HepG2 (cell line): ENCODE results near the gene NIN. TPM values are rescaled to one million over a fixed set of nuclear protein-coding genes. Genes with fewer than 3 reads are reported as not detected.
A peak's percentile ranks its signal among the peaks of the same experiment; 100 is the strongest.

Source experiments
- AKNA ChIP-seq: sonication (generic); formaldehyde crosslinking; IDR thresholded peaks from 2 replicates; pipeline ENCODE4 v1.4.0; 2020; ENCODE audit warnings: missing genetic modification reagents, borderline replicate concordance
- BHLHE40 ChIP-seq: IDR thresholded peaks from 2 replicates; pipeline ENCODE4 v1.6.1; 2011; ENCODE audit warnings: low read length, improper control_type of control experiment
- CBX1 ChIP-seq: IDR thresholded peaks from one replicate; pipeline ENCODE4 v1.6.1; 2016; ENCODE audit warnings: antibody characterized with exemption, low read depth
- CHD2 ChIP-seq: IDR thresholded peaks from 2 replicates; pipeline ENCODE4 v1.6.1; 2011; ENCODE audit warnings: low read depth, low read length, improper control_type of control experiment
- DR1 ChIP-seq: sonication (generic); formaldehyde crosslinking; IDR thresholded peaks from 2 replicates; pipeline ENCODE4 v1.8.0; 2021; ENCODE audit warnings: mild to moderate bottlenecking, missing genetic modification reagents, inconsistent platforms
- GLMP ChIP-seq: sonication (generic); formaldehyde crosslinking; IDR thresholded peaks from 2 replicates; pipeline ENCODE4 v1.9.0; 2021; ENCODE audit warnings: missing genetic modification reagents, mild to moderate bottlenecking, borderline replicate concordance
- HHEX ChIP-seq: IDR thresholded peaks from 2 replicates; pipeline ENCODE4 v1.6.1; 2016; ENCODE audit warnings: control low read depth
- KAT2B ChIP-seq: fragments of 150-350 bp; IDR thresholded peaks from 2 replicates; pipeline ENCODE4 v1.6.1; 2014; ENCODE audit warnings: low read depth, low read length, borderline replicate concordance
- MED13 ChIP-seq: sonication (generic); formaldehyde crosslinking; IDR thresholded peaks from 2 replicates; pipeline ENCODE4 v1.5.0; 2020; ENCODE audit warnings: missing genetic modification reagents
- MIXL1 ChIP-seq: IDR thresholded peaks from 2 replicates; pipeline ENCODE4 v1.6.1; 2016
- NR2F6 ChIP-seq, 2 experiments: IDR thresholded peaks; 2 replicates each; pipeline ENCODE4 v1.6.1; 2016; ENCODE audit warnings: antibody characterized with exemption in 1 of 2, mild to moderate bottlenecking in 1 of 2
- PHF5A ChIP-seq: IDR thresholded peaks from one replicate; pipeline ENCODE4 v1.6.1; 2018; ENCODE audit warnings: low read depth, missing genetic modification reagents; ENCODE audit not compliant: unreplicated experiment
- RBAK ChIP-seq: sonication (generic); formaldehyde crosslinking; IDR thresholded peaks from 2 replicates; pipeline ENCODE4 v1.5.1; 2020; ENCODE audit warnings: mild to moderate bottlenecking, missing genetic modification reagents
- SALL2 ChIP-seq: sonication (generic); formaldehyde crosslinking; IDR thresholded peaks from 2 replicates; pipeline ENCODE4 v1.8.1; 2023; ENCODE audit warnings: mild to moderate bottlenecking, missing genetic modification reagents, inconsistent platforms
- SIX4 ChIP-seq: sonication (generic); formaldehyde crosslinking; IDR thresholded peaks from 2 replicates; pipeline ENCODE4 v1.4.0; 2020; ENCODE audit warnings: missing genetic modification reagents
- TBP ChIP-seq: sonication (generic); formaldehyde crosslinking; IDR thresholded peaks from 2 replicates; pipeline ENCODE4 v1.5.0; 2020; ENCODE audit warnings: missing genetic modification reagents
- THAP11 ChIP-seq: IDR thresholded peaks from 2 replicates; pipeline ENCODE4 v1.6.1; 2016; ENCODE audit warnings: missing biosample characterization, missing genetic modification reagents
- TOPORS ChIP-seq: sonication (generic); formaldehyde crosslinking; IDR thresholded peaks from 2 replicates; pipeline ENCODE4 v1.8.0; 2023; ENCODE audit warnings: mild to moderate bottlenecking, missing genetic modification reagents
- TP53 ChIP-seq: sonication (generic); formaldehyde crosslinking; conservative IDR thresholded peaks from 2 replicates; pipeline ENCODE4 v1.4.0; 2020; ENCODE audit warnings: missing genetic modification reagents
- U2AF1 ChIP-seq: fragments of 200-400 bp; formaldehyde crosslinking; optimal IDR thresholded peaks from 2 replicates; pipeline ENCODE3; 2017; ENCODE audit warnings: mild to moderate bottlenecking, low read depth, low read length
- ZBTB14 ChIP-seq: sonication (generic); formaldehyde crosslinking; IDR thresholded peaks from 2 replicates; pipeline ENCODE4 v1.4.0; 2020; ENCODE audit warnings: missing genetic modification reagents
- ZFP36L2 ChIP-seq: sonication (generic); formaldehyde crosslinking; IDR thresholded peaks from 2 replicates; pipeline ENCODE4 v1.4.0; 2020; ENCODE audit warnings: missing genetic modification reagents
- ZFP37 ChIP-seq: sonication (generic); formaldehyde crosslinking; IDR thresholded peaks from 2 replicates; pipeline ENCODE4 v1.4.0; 2020; ENCODE audit warnings: missing genetic modification reagents, borderline replicate concordance
- ZNF282 ChIP-seq: fragments of 450-650 bp; IDR thresholded peaks from 2 replicates; pipeline ENCODE4 v1.6.1; 2018; ENCODE audit not compliant: partially characterized antibody
- ZNF383 ChIP-seq: sonication (generic); formaldehyde crosslinking; IDR thresholded peaks from 2 replicates; pipeline ENCODE4 v1.4.0; 2020; ENCODE audit warnings: missing genetic modification reagents, mild to moderate bottlenecking, borderline replicate concordance
- ZNF547 ChIP-seq: sonication (generic); formaldehyde crosslinking; IDR thresholded peaks from 2 replicates; pipeline ENCODE4 v1.5.1; 2020; ENCODE audit warnings: mild to moderate bottlenecking, missing genetic modification reagents
- ZNF552 ChIP-seq: sonication (generic); formaldehyde crosslinking; IDR thresholded peaks from 2 replicates; pipeline ENCODE4 v1.9.0; 2022; ENCODE audit warnings: missing genetic modification reagents, mild to moderate bottlenecking, borderline replicate concordance
- ZNF761 ChIP-seq: sonication (generic); formaldehyde crosslinking; conservative IDR thresholded peaks from 2 replicates; pipeline ENCODE4 v1.4.0; 2020; ENCODE audit warnings: mild to moderate bottlenecking, missing genetic modification reagents
- polyA plus RNA-seq, 8 experiments: library from polyadenylated mRNA; depleted of rRNA in 3 of 8; stranded (reverse) in 7 of 8; unstranded in 1 of 8; fragments of >200 nt; fragmentation: Illumina TruSeq in 4 of 8; extraction: Trizol in 4 of 8; gene quantifications; 2 replicates each; pipeline versions ENCODE4 v1.2.1 to v1.2.3, GENCODE V29; 2011 to 2016; ENCODE audit warnings: low read depth in 4 of 8, missing spikeins in 1 of 8, mixed read lengths in 1 of 8; ENCODE audit not compliant: insufficient read depth in 1 of 8
- total RNA-seq, 5 experiments: library from RNA; depleted of rRNA; stranded (reverse); fragments of >200 nt; fragmentation: Illumina TruSeq; extraction: Trizol; gene quantifications; 2 replicates each; pipeline ENCODE4 v1.2.3, GENCODE V29; 2016; ENCODE audit warnings: low read depth in 1 of 5

Gene NIN
- total and polyA plus RNA-seq, 2 of the 13 experiments (the other 11 are each of a cell fraction or from before 2014, with no cell fraction given), result 2.8 to 9.7 TPM

DNA sequence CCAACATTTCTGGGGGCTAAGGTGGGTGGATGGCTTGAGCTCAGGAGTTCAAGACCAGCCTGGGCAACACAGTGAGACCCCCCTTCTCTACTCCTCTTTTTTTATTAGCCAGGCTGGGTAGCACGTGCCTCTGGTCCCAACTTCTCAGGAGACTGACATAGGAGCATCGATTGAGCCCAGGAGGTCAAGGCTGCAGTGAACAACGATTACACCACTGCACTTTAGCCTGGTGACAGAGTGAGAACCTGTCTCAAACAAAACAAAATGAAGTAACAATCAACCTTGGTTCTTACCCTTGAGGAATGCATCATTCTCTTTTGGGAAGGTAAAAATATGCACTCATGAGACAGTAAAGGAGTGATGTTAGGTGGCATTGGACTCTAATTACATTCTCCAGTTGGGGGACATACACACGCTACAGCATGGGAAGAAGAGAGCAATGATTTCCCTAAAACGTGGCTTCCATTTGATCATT, 3.9 kb upstream of the NIN start (continued):
- TF ChIP-seq GLMP (CRISPR knock-in tag) (no peak), ZFP36L2 (CRISPR knock-in tag) (no peak), TP53 (no peak), KAT2B (peak; percentile 40; the same call in 1 of the 2 replicates), ZFP37 (CRISPR knock-in tag) (no peak), AKNA (CRISPR knock-in tag) (no peak), MED13 (CRISPR knock-in tag) (no peak), ZNF761 (CRISPR knock-in tag) (peak; percentile 52; the same call in 1 of the 2 replicates), TBP (CRISPR knock-in tag) (no peak), TOPORS (CRISPR knock-in tag) (no peak), CBX1 (no peak), SIX4 (CRISPR knock-in tag) (no peak), CHD2 (no peak), U2AF1 (no peak), ZNF282 (no peak), ZNF547 (CRISPR knock-in tag) (no peak), ZBTB14 (no peak), NR2F6 (IDR thresholded peaks at IDR 0.05) (peak; percentile 95), NR2F6 (CRISPR knock-in tag; IDR thresholded peaks at IDR 0.05) (peak; percentile 96), SALL2 (CRISPR knock-in tag) (no peak), MIXL1 (no peak), ZNF552 (CRISPR knock-in tag) (no peak), PHF5A (CRISPR knock-in tag) (no peak), THAP11 (0 out of 2 replicates have a peak, but pooled peaks have one; percentile 51), RBAK (CRISPR knock-in tag) (no peak), ZNF383 (CRISPR knock-in tag) (no peak), HHEX (CRISPR knock-in tag) (peak; percentile 75), BHLHE40 (peak; percentile 93), DR1 (CRISPR knock-in tag) (no peak)
